NCI-H345 (cell line): ENCODE data around the gene CHST12.
"Not testable (repeated sequence)": the region's sequence is repeated elsewhere in the genome, so short reads cannot be mapped to it uniquely, and the experiment has no call there.

ENCODE experiments used
- DNase-seq: peaks from one replicate; lab custom pipeline; 2025; lab: John Stamatoyannopoulos, UW

CHST12 gene

DNA sequence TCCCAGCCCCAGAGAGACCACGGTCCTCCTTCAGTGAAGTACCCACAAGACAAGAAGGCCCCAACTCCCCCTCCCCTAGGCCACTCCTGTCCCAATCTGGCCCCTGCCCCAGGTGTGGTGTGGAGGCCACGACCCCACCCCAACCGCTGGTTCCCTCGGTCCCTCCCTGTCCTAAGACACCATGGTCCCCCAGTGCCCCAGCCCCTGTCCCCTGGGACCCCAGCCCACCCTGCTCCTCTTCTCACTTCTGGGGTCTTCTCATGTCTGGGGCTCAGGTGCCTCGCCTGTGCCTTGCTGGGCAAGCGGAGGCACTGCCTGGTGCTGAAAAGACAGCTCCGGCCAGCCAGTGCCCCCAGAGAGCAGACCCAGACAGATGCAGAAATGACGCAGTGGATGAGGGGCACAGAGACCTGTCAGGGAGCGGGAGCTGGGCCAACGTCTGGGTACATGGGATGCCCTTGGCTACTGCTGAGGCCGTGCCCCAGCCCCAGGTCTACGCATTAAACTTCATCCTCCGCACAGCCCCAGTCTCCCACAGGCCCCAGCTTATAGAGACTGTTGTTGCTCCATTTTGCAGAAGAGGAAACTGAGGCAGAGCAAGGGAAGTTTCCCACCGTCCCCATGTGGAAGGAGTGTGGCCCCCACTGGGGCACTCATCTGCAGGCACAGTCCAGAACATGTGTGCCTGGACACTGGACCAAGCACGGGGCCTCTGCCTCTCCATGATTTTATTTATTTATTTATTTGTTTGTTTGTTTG lies 58.0 kb downstream of the CHST12 start:
- no peak for DNase-seq

DNA sequence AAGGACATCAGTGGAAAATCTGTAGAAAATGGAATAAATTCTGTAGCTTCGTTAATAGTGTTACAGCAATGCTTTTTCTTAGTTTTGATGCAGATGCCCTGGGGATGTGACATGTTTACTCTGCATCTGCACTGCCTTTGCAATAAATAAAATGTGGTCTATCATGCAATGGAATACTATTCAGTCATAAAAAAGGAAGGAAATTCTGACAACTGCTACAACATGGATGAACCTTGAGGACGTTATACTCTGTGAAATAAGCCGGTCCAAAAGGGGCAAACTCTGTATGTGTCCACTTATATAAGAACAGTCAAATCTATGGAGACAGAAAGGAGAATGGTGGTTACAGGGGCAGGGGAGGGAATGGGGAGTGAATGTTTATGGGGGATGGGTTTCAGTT lies 59.3 kb downstream of the CHST12 start:
- DNase-seq, result no peak

DNA sequence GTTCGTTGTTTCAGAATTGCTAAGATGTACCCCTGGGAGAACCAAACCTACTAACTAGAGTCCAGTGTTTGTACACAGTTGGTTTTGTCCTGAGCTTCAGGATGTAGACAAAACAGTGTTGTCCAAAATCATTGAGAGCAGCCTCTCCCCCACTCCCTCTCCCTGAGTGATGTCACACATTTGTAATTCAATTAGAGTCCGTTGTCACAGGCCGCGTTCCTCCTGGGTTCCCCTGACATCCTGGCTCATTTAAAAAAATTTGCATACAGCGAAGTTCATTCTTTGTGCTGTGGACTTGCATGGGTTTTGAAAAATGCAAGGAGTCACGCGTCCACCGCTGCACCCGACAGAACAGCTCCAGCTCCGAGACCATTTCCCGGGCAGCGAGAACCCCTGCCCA lies 62.5 kb downstream of the CHST12 start:
- DNase-seq, result no peak

DNA sequence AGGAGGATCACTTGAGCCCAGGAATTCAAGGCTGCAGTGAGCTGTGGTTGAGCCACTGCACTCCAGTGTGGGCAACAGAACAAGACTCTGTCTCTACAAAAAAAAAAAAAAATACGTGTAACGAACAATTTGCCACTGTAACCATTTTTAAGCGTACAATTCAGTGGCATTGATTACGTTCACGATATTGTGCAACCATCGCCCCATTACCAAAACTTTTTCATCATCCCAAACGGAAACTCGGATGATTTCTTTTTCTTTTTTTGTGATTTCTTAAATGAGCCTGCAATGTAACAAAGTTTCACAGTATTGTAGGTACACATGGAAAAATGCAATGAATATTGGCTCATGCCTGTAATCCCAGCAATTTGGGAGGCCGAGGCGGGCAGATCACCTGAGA lies 63.3 kb downstream of the CHST12 start:
- no peak for DNase-seq

DNA sequence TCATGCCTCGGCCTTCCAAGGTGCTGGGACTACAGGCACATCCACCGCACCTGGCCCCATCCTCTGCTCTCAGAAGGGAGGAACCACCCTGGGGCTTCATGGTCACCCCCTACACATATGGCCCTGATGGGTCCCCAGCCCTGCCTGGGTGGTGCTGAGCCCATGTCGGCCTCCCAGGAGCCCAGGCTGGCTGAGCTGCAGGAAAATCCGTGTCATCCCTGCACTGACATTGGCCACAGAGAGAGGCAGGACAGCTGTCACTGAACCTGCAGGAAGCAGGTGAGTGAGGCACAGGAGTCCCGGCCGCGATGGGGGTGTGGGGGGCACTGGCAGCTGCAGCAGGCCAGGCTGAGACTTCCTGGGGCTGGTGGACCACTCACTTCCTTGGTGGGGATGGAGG lies 64.8 kb downstream of the CHST12 start:
- DNase-seq, result no peak

DNA sequence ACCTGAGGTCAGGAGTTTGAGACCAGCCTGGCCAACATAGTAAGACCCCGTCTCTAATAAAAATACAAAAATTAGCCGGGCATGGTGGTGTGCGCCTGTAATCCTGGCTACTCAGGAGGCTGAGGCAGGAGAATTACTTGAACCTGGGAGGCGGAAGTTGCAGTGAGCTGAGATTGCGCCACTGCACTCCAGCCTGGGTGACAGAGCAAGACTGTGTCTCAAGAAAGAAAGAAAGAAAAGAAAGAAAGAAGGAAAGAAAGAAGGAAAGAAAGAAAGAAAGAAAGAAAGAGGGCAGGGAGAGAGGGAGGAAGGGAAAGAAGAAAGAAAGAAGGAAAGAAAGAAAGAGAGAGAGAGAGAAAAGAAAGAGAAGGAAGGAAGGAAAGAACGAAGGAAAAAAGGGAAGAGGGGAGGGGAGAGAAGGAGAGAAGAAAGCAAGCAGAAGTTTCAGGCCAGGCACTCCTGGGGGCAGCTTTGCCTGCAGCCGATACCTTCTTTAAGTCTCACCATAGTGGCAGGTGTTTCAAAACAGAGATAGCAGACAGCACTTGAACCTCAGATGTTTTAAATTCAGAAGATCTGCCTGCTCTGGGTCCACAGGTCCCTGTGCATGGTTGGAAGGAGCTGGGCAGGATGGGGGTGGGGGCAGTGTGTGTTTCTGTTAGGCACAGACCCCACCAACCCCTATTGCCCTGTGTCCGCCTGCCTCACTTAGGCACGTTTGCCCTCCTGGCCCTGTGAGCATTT lies 66.2 kb downstream of the CHST12 start:
- DNase-seq, result not testable (repeated sequence)

DNA sequence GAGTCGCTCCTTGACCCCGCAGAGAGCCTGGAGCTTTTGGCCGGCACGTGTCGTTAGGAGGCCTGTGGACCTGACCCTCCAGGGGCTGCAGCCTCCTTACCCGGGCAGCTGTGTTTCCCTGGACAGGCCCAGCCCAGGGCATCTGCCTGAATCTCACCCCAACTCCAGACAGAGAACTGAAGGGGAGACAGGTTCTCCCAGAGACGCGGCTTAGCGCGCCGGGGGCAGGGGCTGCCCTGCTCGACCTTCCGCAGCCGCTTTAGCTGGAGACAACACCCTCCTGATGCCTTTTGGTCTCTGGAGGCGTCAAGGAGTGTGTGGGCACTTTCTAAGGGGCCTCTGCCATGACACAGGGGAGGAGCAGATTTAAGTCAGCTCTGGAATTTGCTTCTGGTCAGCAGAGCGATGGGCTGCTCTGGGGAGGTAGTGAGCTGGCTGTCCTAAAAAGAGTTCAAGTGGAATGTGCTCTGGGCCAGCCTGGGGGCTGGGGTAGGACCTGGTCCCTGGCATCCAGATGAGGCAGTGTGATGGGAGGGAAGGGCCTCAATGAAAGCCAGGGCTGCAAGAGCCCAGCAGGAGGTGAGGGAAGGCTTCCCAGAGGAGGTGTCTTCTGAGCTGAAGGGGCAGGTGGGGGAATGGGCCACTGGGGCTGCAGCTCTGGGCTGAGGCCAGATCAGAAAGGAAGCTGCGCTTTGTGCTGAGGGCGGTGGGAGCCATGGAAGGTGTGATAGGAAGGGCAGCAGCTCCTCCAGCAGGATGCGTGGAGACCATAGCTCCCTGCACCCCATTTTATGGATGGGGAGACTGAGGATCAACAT lies 67.0 kb downstream of the CHST12 start:
- no peak for DNase-seq

DNA sequence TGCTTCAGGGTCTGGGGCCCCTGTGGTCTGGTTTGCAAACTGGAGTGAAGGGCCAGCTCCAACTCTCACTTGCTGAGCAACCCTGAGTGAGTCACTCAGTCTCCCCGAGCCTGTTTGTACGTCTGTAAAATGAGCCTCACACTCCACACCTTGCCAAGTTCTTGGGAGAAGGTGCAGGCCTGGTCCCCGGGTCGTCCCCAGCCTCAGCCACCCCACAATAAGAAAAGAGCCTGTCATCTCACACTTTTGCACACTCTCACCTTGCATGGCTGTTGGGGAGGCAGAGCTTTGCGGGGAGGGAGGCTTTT lies 67.6 kb downstream of the CHST12 start:
- no peak for DNase-seq

DNA sequence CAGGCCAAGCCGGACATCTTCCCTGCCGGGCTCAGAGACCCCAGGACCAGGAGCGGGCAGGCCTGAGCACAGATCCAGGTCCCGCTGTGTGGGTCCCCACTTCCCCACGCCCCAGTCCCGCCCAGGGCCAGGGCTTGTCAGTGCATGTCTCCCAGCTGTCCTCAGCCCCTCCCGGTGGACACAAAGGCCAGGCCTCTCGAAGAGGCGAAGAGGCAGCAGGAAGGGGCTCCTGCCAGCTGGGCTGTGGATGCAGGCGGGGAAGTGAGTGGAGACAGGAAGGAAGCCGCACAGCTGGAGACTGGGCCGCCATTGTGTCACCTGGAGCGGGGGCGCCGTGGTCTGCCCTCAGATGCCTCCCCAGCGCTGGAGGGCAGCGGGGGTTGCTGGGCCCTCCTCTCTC lies 68.0 kb downstream of the CHST12 start:
- DNase-seq, result peak; percentile 86

DNA sequence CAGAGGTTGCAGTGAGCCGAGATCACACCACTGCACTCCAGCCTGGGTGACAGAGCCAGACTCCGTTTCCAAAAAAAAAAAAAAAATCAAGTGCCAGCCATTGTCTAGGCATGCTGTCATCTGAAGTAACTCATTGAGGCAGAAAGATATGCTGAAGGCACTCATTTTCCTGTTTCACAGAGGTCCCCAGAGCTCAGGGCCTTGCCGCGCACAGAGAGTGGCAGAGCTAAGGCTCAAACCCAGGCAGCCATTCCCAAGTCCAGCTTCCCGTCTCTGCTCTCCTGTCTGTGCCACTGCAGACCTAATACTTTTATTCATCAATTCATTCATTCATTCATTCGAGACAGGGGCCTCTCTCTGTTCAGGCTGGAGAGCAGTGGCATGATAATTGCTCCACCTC lies 69.3 kb downstream of the CHST12 start:
- no peak for DNase-seq

DNA sequence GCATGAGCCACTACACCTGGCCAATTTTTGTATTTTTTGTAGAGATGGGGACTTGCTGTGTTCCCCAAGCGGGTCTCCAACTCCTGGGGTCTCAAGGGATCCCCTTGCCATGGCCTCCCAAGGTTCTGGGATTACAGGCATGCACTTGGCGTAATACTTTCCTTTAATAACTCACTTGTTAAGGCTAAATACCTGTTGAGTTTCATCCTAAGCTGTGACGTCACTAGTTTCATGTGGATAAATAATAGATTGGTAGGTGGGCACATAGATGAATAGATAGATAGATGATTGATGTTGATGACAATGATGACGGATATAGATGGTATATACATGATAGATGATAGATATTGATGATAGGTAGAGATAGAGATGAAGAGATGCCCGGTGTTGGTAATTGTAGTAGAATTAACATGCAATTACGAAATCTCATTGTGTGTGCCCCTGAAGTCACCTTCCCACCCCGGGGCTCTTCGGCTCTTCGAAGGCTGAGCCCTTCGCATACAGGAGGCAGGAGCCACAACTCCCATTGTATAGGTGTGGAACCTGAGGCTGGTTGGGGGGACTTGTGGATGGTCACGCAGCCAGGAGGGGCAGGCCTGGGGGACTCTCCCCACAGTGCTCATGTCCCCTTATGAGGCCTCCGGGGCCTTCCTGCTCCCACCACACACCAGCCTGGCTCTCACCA lies 70.2 kb downstream of the CHST12 start:
- no peak for DNase-seq

DNA sequence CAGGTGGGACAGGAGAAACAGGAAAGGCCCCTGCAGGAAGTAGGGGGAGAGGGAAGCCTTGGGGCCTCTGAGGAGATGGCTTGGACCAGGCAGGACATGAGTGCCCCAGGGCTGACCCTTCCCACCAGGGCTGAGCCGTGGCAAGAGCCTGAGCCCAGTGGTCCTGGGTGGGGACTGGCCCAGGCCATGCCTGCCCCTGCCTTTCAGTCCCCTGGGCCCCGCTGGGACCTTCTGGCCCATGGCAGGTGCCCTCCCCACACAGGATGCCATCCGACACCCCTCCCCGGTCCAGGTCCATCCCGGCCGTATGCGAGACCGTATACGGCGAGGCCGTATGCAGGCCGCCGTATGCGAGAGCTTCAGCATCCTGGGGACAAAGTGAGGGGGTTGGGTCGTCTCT lies 70.8 kb downstream of the CHST12 start:
- no peak for DNase-seq

DNA sequence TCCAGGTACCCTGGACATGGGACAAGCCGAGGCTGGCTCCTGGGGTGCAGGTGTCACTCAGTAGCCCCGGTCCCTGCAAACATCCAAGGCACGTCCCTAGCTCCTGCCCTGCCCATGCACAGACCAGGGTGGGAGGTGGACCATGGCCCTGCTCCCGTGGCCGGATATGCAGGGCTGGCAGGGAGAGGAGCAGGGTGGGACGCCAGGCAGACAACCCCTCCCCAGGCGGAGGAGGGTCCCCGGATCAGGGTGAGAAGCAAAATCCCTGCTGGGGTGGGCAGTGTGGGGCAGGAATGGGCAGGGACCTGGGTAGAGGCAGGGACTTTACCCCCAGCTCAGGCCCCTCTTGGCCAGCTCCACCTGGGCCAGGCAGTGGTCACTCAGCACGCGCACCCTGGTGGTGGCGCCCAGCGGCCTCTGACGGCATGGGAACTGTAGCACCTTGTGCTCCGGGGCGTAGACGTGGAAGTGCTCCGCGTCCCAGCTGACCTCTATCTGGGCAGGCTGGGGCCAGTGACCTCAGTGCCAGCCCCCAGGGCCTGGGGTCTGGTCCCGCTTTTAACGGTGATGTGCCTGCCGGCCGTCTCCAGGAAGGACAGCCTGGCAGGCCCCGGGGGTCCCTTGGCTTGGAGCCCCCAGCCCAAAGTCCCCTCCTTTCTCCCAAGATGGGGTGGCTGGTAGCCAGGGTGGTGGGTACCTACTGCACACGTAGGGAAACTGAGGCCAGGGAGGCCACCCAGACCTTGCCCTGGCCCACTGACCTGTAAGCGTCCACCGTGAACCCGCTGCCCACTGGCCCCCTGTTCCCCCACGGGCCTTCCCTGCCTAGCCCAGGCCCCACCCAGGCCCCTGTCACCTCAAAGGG lies 71.6 kb downstream of the CHST12 start:
- no peak for DNase-seq

DNA sequence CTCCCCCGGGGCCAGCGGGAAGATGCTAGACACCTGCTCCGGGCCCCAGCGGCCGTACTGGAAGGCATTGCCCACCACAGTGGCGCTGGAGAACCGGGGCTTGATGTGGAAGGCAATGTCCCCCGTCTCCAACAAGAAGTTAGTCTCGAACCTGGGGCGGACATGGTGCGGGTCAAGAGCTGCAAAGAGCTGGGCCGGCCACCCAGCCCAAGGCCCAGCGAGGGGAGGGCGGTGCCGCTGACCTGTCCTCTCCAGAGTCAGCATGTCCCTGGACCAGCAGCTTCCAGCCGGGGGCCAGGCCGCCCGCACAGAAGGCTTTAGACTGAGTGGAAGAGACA lies 72.2 kb downstream of the CHST12 start:
- no peak for DNase-seq

DNA sequence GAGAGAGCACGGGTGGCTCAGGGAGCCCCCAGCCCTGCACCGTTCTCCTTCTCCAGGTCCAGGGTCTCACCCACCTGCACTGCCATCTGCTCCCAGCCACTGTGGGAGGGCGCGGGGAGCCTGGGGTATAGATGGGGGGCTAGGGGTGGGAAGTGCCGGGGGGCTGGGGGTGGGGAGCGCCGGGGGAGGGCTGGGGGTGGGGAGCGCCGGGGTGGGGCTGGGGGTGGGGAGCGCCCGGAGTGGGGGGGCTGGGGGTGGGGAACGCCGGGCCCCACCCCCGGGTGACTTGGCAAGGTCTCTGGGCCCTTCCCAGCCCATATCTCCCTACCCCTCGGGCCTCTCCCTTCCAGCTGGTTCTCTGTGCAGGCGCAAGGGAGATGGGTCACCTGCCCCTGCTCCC lies 72.9 kb downstream of the CHST12 start, which contains the start of gene GRIFIN:
Gene GRIFIN, minus strand, starts transcription at position 101 of the 400 bp plus-strand sequence. Its CDS starts 15 bp downstream, at position 86.
- no peak for DNase-seq

DNA sequence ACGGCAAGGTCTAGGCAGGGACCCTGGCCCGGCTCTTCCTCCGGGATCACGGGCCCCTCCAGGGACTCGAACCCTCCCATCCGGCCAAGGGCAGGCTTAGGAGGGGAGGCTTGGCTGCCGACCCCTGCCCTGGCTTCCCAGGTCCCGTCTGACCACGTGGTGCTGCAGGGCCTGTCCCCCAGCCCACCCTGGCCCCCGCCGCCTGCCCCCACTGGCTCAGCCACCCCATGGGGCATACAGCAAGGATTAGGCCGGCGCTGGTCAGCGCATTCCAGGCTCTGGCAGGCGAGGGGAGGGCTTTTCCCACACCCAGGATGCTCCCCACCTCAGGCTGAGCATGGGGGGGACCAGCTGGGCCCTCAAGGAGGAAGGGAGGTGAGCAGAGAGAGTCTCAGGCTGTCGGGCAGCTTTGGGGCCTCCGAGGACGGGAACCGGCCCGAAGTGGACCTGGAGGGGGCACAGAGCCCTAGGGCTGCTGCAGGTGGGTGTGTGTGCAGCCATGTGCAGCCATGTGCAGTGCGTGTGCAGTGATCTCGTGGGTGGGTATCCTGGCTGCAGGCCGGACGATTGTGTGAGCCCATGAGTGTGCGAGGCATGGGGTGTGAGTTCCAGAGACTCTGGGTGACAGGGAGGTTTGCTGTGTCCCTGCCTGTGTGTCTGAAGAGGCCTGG lies 73.5 kb downstream of the CHST12 start:
- DNase-seq, result no peak

DNA sequence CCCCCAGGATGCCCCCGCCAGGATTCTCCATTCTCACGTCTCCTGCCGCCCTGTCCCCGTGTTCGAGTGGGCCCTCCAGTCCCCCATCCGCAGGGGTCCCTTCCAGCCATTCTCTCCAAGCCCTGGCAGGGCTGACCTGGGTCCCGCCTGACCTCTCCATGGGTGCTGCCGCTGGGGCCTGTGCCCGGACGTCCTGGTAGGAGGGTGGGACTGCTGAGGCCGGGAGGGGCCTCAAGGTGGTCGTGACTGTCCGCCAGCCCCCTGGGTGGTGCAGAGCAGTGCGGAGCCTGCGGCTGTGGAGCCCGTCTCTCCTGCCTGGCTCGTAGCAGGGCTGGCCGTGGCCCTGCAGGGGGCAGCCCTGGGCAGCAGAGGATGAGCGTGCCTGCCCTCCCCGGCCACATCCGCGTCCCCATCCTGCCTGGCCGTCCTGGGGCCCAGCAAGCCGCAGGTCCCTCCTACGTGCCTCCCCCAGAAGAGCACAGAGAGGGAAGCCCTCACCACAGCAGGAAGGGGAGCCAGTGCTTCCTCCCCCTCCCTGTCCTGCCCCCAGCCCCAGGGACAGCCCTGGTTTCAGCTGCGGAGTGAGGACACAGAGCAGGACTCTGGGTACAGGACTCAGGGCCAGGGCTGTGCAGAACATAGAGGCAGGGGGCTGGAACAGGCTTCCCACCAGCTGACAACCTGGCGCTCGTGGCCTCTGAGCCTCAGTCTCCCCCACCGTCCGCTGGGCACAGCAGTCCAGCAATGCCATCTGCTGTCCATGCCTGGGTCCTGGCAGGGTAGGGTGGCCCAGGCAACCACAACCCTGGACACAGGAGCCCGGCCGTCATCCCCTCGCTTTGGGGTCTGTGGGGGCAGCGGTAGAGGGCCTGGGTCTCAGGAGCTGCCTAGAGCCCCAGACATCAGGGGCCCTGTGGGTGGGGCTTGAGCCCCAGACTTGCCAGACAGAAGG lies 74.3 kb downstream of the CHST12 start:
- no peak for DNase-seq

DNA sequence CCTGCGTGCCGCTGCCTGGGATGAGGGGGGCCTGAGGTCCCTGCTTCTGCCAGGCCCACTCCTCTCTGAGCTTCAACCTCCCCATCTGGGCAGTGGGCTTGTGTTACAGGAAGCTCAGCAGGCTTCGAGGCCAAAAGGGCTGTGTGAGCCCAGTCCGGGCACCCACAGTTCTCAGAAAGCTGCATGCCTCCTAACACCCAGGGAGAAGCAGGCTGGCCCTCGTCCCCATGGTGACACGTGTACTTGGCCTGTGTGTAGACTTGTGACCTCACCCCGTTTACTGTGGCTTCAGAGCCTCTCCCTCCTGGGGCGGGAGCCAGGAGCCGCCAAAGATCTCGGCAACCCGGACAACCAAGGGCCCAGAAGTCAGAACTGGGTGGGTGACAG lies 75.0 kb downstream of the CHST12 start:
- DNase-seq, result no peak

DNA sequence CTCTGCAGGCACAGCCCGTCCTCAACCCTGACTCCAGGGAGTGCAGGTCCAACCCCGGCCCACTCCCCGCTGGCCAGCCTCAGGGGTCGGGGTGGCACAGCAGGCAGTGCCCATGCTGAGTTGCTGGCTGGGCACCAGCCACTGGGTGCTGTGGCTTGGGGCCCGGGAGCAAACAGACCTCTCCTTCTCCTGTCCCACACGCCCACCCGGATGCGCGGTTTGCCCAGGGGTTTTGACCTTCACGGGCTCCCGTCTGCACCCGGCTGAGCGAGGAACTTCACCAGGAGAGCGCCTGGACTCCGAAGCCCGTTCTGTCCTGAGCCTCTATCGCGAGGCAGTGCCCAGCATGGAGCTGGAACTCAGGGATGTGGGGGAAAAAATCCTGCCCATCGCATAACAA lies 75.4 kb downstream of the CHST12 start:
- no peak for DNase-seq
